ENCODE results near the gene IL1RAPL1. TPM values are rescaled to one million over a fixed set of nuclear protein-coding genes. Genes with fewer than 3 reads are reported as not detected.
A peak's percentile ranks its signal among the peaks of the same experiment; 100 is the strongest.

IL1RAPL1 gene
- total and polyA plus RNA-seq, 8 donors: 0.60 to 1.4 (median 0.95) TPM; not detected in 2

- ATAC-seq (no peak), DNase-seq (peak in 1 of 4 donors; percentile 1)
- Histone ChIP-seq H3K4me1 (no peaks in the 10 kb centered on the region), H3K4me3 (no peak overlapping the region), H3K27me3 (no peaks in the 10 kb centered on the region), H3K36me3 (no peaks in the 10 kb centered on the region), H3K27ac (no peak overlapping the region), H3K9me3 (no peaks in the 10 kb centered on the region)
- TF ChIP-seq, protein P1, sequence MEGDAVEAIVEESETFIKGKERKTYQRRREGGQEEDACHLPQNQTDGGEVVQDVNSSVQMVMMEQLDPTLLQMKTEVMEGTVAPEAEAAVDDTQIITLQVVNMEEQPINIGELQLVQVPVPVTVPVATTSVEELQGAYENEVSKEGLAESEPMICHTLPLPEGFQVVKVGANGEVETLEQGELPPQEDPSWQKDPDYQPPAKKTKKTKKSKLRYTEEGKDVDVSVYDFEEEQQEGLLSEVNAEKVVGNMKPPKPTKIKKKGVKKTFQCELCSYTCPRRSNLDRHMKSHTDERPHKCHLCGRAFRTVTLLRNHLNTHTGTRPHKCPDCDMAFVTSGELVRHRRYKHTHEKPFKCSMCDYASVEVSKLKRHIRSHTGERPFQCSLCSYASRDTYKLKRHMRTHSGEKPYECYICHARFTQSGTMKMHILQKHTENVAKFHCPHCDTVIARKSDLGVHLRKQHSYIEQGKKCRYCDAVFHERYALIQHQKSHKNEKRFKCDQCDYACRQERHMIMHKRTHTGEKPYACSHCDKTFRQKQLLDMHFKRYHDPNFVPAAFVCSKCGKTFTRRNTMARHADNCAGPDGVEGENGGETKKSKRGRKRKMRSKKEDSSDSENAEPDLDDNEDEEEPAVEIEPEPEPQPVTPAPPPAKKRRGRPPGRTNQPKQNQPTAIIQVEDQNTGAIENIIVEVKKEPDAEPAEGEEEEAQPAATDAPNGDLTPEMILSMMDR (IDR thresholded peaks at IDR 0.05): no peak
- intact Hi-C loops (cut with DNase I): no loop called here
Observed at GRCh38 chrX:28697732-28698131, 110.5 kb downstream of the IL1RAPL1 start.

DNA sequence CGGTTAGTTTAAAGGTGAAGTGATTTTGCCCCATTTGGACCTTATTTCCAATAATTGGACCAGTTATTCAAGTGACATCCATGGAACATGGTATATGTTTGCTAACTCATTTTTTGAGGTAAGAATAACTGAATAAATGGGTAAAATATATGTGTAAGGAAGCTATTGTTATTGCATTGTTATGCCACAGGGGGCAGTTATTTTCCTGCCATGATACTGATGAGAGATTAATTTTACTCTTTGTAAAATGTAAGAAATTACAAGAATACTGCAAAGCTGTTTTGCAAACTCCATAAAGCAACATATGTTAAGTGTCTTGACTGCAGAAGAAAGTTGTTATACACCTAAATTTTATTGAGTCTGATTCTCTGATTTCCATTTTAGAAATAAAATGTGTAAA lies 114.0 kb downstream of the IL1RAPL1 start:
- DNase-seq (no peak), ATAC-seq (no peak)
- no peaks in the 10 kb centered on the region for H3K4me1 ChIP-seq
- H3K36me3 ChIP-seq: no peaks in the 10 kb centered on the region
- no peaks in the 10 kb centered on the region for H3K27me3 ChIP-seq
- no peak overlapping the region for H3K27ac ChIP-seq
- intact Hi-C loops (cut with DNase I): no loop called here
- no peak overlapping the region for H3K4me3 ChIP-seq
- no peaks in the 10 kb centered on the region for H3K9me3 ChIP-seq
- TF ChIP-seq, protein P1 (IDR thresholded peaks at IDR 0.05): no peak

DNA sequence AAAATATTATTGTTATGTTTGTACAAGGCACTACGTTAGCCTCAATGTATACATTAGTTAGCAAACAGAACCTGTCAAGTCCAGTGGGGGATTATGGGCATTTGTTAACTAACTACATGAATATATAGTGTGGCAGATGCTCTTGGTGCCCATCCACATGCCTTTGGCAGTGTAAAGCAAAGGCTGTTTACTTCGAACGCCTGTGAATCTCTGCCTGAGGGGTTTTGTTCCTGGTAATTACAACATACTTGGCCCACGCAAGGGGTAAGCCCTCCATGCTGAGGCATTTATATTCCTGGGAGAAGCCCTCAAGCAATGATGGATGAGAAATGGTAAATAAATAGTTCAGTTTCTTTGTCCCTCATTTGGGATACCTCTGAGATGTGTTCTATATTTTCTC lies 119.7 kb downstream of the IL1RAPL1 start:
- Histone ChIP-seq H3K9me3 (no peaks in the 10 kb centered on the region), H3K36me3 (no peaks in the 10 kb centered on the region), H3K27me3 (no peaks in the 10 kb centered on the region), H3K4me3 (no peak overlapping the region), H3K4me1 (no peaks in the 10 kb centered on the region), H3K27ac (no peak overlapping the region)
- ATAC-seq (no peak), DNase-seq (no peak)
- TF ChIP-seq, protein P1 (IDR thresholded peaks at IDR 0.05): no peak
- intact Hi-C loops (cut with DNase I): no loop called here

- DNase-seq: no peak
- H3K9me3 ChIP-seq: no peaks in the 10 kb centered on the region
- intact Hi-C loops (cut with DNase I): no loop called here
- TF ChIP-seq, protein P1 (IDR thresholded peaks at IDR 0.05): no peak
- no peak for ATAC-seq
- no peaks in the 10 kb centered on the region for H3K4me1 ChIP-seq
- no peaks in the 10 kb centered on the region for H3K27me3 ChIP-seq
- no peak overlapping the region for H3K27ac ChIP-seq
- H3K4me3 ChIP-seq: no peak overlapping the region
- H3K36me3 ChIP-seq: no peaks in the 10 kb centered on the region
Observed at GRCh38 chrX:28709421-28709820, 122.2 kb downstream of the IL1RAPL1 start.

DNA sequence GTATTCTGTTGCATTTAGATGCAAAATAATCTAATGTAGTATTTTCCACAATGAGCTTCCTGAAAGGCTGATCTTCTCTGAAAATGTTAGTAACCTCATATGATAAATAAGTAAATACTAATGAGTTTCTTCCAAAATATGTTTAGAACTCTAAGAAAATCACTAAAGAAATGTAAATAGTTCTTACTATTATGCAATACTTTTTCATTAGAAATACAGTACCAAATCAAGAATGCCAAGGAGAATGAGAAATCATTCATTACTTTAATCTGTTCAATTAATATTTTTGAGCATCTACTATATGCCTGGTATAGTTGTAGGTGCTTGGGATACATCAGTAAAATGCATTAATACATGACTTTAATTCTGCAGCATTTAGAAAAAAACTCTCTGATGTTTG lies 130.6 kb downstream of the IL1RAPL1 start:
- TF ChIP-seq, protein P1 (IDR thresholded peaks at IDR 0.05): no peak
- intact Hi-C loops (cut with DNase I): no loop called here
- DNase-seq: no peak
- Histone ChIP-seq H3K4me3 (no peak overlapping the region), H3K4me1 (no peaks in the 10 kb centered on the region), H3K27ac (no peak overlapping the region), H3K27me3 (no peaks in the 10 kb centered on the region), H3K36me3 (no peaks in the 10 kb centered on the region), H3K9me3 (no peaks in the 10 kb centered on the region)
- no peak for ATAC-seq
